GM23248 (cell line): ENCODE measurements around the gene MPV17L2. TPM values are rescaled to one million over a fixed set of nuclear protein-coding genes. Genes with fewer than 3 reads are reported as not detected.
A peak's percentile ranks its signal among the peaks of the same experiment; 100 is the strongest.

Experiments
- DNase-seq: peaks from one replicate; pipeline ENCODE4 v3.0.0-alpha.2; 2015
- H2AFZ ChIP-seq: fragments of 200-600 bp; sonication (generic); 2 replicates; pipeline ENCODE4 v1.6.1; 2016; ENCODE audit warnings: antibody characterized with exemption
- H3F3A ChIP-seq: fragments of 200-600 bp; sonication (generic); 2 replicates; pipeline ENCODE4 v1.6.1; 2016; ENCODE audit warnings: mild to moderate bottlenecking, antibody characterized with exemption, mixed run types; ENCODE audit not compliant: insufficient read depth
- H3K27ac ChIP-seq: fragments of 200-600 bp; sonication (generic); 2 replicates; pipeline ENCODE4 v1.5.1; 2016; ENCODE audit warnings: mild to moderate bottlenecking
- H3K27me3 ChIP-seq: fragments of 200-600 bp; sonication (generic); replicated peaks from 2 replicates; pipeline ENCODE4 v1.6.1; 2016; ENCODE audit warnings: mild to moderate bottlenecking; ENCODE audit not compliant: insufficient read depth
- H3K36me3 ChIP-seq: fragments of 200-600 bp; sonication (generic); 2 replicates; pipeline ENCODE4 v1.6.1; 2016; ENCODE audit warnings: low read depth, mild to moderate bottlenecking
- H3K4me1 ChIP-seq: fragments of 200-600 bp; sonication (generic); 2 replicates; pipeline ENCODE4 v1.6.1; 2016; ENCODE audit warnings: mild to moderate bottlenecking; ENCODE audit not compliant: insufficient read depth
- H3K4me2 ChIP-seq: fragments of 200-600 bp; sonication (generic); one replicate; pipeline ENCODE4 v1.6.1; 2016; ENCODE audit warnings: mild to moderate bottlenecking; ENCODE audit not compliant: unreplicated experiment
- H3K4me3 ChIP-seq: fragments of 200-600 bp; sonication (generic); 2 replicates; pipeline ENCODE4 v1.5.1; 2016; ENCODE audit warnings: mild to moderate bottlenecking
- H3K79me2 ChIP-seq: fragments of 200-600 bp; sonication (generic); 2 replicates; pipeline ENCODE4 v1.6.1; 2016; ENCODE audit warnings: mild to moderate bottlenecking; ENCODE audit not compliant: insufficient read depth
- H3K9ac ChIP-seq: fragments of 200-600 bp; sonication (generic); 2 replicates; pipeline ENCODE4 v1.6.1; 2016; ENCODE audit warnings: mild to moderate bottlenecking
- H3K9me2 ChIP-seq: fragments of 200-600 bp; sonication (generic); 2 replicates; pipeline ENCODE4 v1.6.1; 2016; ENCODE audit warnings: mixed run types, mild to moderate bottlenecking, moderate library complexity; ENCODE audit not compliant: insufficient read depth
- H3K9me3 ChIP-seq: fragments of 200-600 bp; sonication (generic); one replicate; pipeline ENCODE4 v1.6.1; 2017; ENCODE audit warnings: low read depth
- H4K20me1 ChIP-seq: fragments of 200-600 bp; sonication (generic); 2 replicates; pipeline ENCODE4 v1.6.0; 2016; ENCODE audit not compliant: insufficient read depth
- EZH2 ChIP-seq: fragments of 200-600 bp; sonication (generic); IDR thresholded peaks from 2 replicates; pipeline ENCODE4 v1.6.1; 2018; ENCODE audit warnings: antibody characterized with exemption, mild to moderate bottlenecking; ENCODE audit not compliant: insufficient read depth, poor library complexity, severe bottlenecking
- EZH2phosphoT487 ChIP-seq: fragments of 200-600 bp; sonication (generic); IDR thresholded peaks from 2 replicates; pipeline ENCODE4 v1.6.1; 2018; ENCODE audit warnings: antibody characterized with exemption, moderate library complexity, mild to moderate bottlenecking, low read depth; ENCODE audit not compliant: insufficient read depth
- WGBS, 2 experiments: methylation state at CpG; one replicate each; pipeline ENCODE4 v1.1.6; 2015 to 2017; ENCODE audit warnings: low lambda C conversion rate in 2 of 2, low coverage in 1 of 2; ENCODE audit errors: missing lambda C conversion rate in 2 of 2; 5-methylcytosine and 5-hydroxymethylcytosine counted together
- in situ Hi-C: fragments of 300-500 bp; cut with MboI; formaldehyde crosslinking; loops from 2 replicates; pipeline ENCODE4 v1.15.0; 2020
- polyA plus RNA-seq: library from polyadenylated mRNA; unstranded; fragments of >200 nt; fragmentation: Nextera tagmentation; extraction: Ambion mirVana; gene quantifications from 2 replicates; pipeline ENCODE4 v1.2.1, GENCODE V29; 2016
- total RNA-seq: library from RNA; depleted of rRNA; stranded (reverse); fragments of >200 nt; shearing (Covaris generic); gene quantifications from 2 replicates; pipeline ENCODE4 v1.2.3, GENCODE V29; 2014

MPV17L2 gene
- total and polyA plus RNA-seq, 2 experiments from 2014 or later, result 21.0 to 43.2 TPM

- peak overlapping the region; percentile 62 for H3K4me3 ChIP-seq
- in situ Hi-C loops, result no loop called here
Observed at GRCh38 chr19:18224525-18225354, 31.7 kb downstream of the MPV17L2 start.

GRCh38 chr19:18225355-18225701, 32.3 kb downstream of the MPV17L2 start:
- no peak for DNase-seq
- WGBS, 2 experiments, result 13 to 21% methylated on average over 16 of the region's 16 CpGs
- H2AFZ ChIP-seq, result no peak overlapping the region

More at GRCh38 chr19:18224525-18225354, 31.7 kb downstream of the MPV17L2 start:
- no peaks in the 10 kb centered on the region for H3F3A ChIP-seq
- H2AFZ ChIP-seq, result peak overlapping the region; percentile 90
- peak overlapping the region; percentile 81 for H3K4me2 ChIP-seq
- H3K79me2 ChIP-seq, result no peaks in the 10 kb centered on the region
- no peaks in the 10 kb centered on the region for H3K36me3 ChIP-seq
- H3K9me2 ChIP-seq, result no peaks in the 10 kb centered on the region
- H3K9me3 ChIP-seq, result no peaks in the 10 kb centered on the region
- H4K20me1 ChIP-seq, result no peaks in the 10 kb centered on the region
- H3K4me1 ChIP-seq, result no peaks in the 10 kb centered on the region
- H3K9ac ChIP-seq, result peak overlapping the region; percentile 70
- DNase-seq, result peak; percentile 100
- H3K27me3 ChIP-seq, result no peaks in the 10 kb centered on the region
- no peak overlapping the region for H3K27ac ChIP-seq
- TF ChIP-seq EZH2phosphoT487 (no peak), EZH2 (no peak)
- WGBS, 2 experiments, result 2 to 3% methylated on average over 68 to 79 of the region's 81 CpGs

GRCh38 chr19:18225702-18226468, 32.9 kb downstream of the MPV17L2 start, which contains the start of gene PDE4C:
PDE4C (minus strand) TSS chr19:18226438; CDS start chr19:18226415, 23 bp downstream.
- no peak within 1 kb of the TSS for H3K27ac ChIP-seq
- in situ Hi-C loops, result no loop called here
- peak; percentile 48 for DNase-seq
- H3K9ac ChIP-seq, result no peak within 1 kb of the TSS
- peak within 1 kb of the TSS; percentile 28 for H3K4me2 ChIP-seq
- H2AFZ ChIP-seq, result no peak within 1 kb of the TSS; the same call in 1 of the 2 replicates
- TF ChIP-seq EZH2, result no peak
- no peak for TF ChIP-seq EZH2phosphoT487
- H3K79me2 ChIP-seq, result no peaks in the 10 kb centered on the region
- no peaks in the 10 kb centered on the region for H3F3A ChIP-seq
- no peak within 1 kb of the TSS for H3K4me3 ChIP-seq
- no peaks in the 10 kb centered on the region for H3K9me3 ChIP-seq
- no peaks in the 10 kb centered on the region for H3K4me1 ChIP-seq
- WGBS, 2 experiments, result 4 to 7% methylated on average over 31 to 51 of the region's 51 CpGs
- no peaks in the 10 kb centered on the region for H3K36me3 ChIP-seq
- no peaks in the 10 kb centered on the region for H3K9me2 ChIP-seq
- H4K20me1 ChIP-seq, result no peaks in the 10 kb centered on the region
- H3K27me3 ChIP-seq, result 0 out of 2 replicates have a peak, but pooled peaks cover 4% of the 10 kb centered on the region

More at GRCh38 chr19:18225355-18225701, 32.3 kb downstream of the MPV17L2 start:
- H3K9me2 ChIP-seq, result no peaks in the 10 kb centered on the region
- H3K4me2 ChIP-seq, result no peak overlapping the region
- H3K9me3 ChIP-seq, result no peaks in the 10 kb centered on the region
- no peak overlapping the region for H3K4me3 ChIP-seq
- H3K4me1 ChIP-seq, result no peaks in the 10 kb centered on the region
- no peaks in the 10 kb centered on the region for H3K27me3 ChIP-seq
- TF ChIP-seq EZH2phosphoT487 (no peak), EZH2 (no peak)
- H3K9ac ChIP-seq, result no peak overlapping the region
- no peak overlapping the region for H3K27ac ChIP-seq
- no peaks in the 10 kb centered on the region for H4K20me1 ChIP-seq
- in situ Hi-C loops, result no loop called here
- H3K36me3 ChIP-seq, result no peaks in the 10 kb centered on the region
- no peaks in the 10 kb centered on the region for H3F3A ChIP-seq
- no peaks in the 10 kb centered on the region for H3K79me2 ChIP-seq

GRCh38 chr19:18226956-18227780, 34.1 kb downstream of the MPV17L2 start:
- WGBS, 2 experiments, result 81% methylated on average over 15 to 18 of the region's 18 CpGs
- DNase-seq, result no peak
- Histone ChIP-seq H3K4me2 (no peak overlapping the region), H3K4me1 (no peaks in the 10 kb centered on the region), H2AFZ (no peak overlapping the region), H3K27me3 (peaks cover 11% of the 10 kb centered on the region), H3K36me3 (no peaks in the 10 kb centered on the region), H3K9me3 (no peaks in the 10 kb centered on the region), H3K4me3 (no peak overlapping the region), H4K20me1 (no peaks in the 10 kb centered on the region), H3K9me2 (no peaks in the 10 kb centered on the region), H3K27ac (no peak overlapping the region), H3K9ac (no peak overlapping the region), H3K79me2 (no peaks in the 10 kb centered on the region), H3F3A (no peaks in the 10 kb centered on the region)
- TF ChIP-seq EZH2 (no peak), EZH2phosphoT487 (no peak)
- in situ Hi-C loops, result no loop called here
